Stimulated activated CD4-positive, alpha-beta T cell treated with anti-CD3 and anti-CD28 coated beads, TNF-alpha, amount 100 ng/mL, for 1 hour (primary cell): ENCODE data around the gene TAC4.

ENCODE experiments used
- DNase-seq, 3 donors: peaks; one replicate each; pipeline ENCODE4 v3.0.0-alpha.2; 2020; ENCODE audit warnings: low read depth in 3 of 3, low spot score in 1 of 3

Gene TAC4

GRCh38 chr17:49848019-49848473 is at the start of gene TAC4:
Gene TAC4 (minus strand): TSS chr17:49848069. CDS start chr17:49848017, 52 bp downstream.
- no peak for DNase-seq

GRCh38 chr17:49896860-49897259 is 49.0 kb upstream of the TAC4 start:
- DNase-seq = no peak

- DNase-seq = no peak
These were observed 48.4 kb upstream of the TAC4 start for GRCh38 chr17:49896222-49896621.

- no peak for DNase-seq
These were observed 47.9 kb upstream of the TAC4 start for GRCh38 chr17:49895812-49896211.

GRCh38 chr17:49894761-49895160 is 46.9 kb upstream of the TAC4 start:
- DNase-seq = no peak

GRCh38 chr17:49891694-49892389 is 44.0 kb upstream of the TAC4 start:
- no peak for DNase-seq

- DNase-seq = no peak
These were observed 43.4 kb upstream of the TAC4 start for GRCh38 chr17:49891271-49891670.

GRCh38 chr17:49890852-49891251 is 43.0 kb upstream of the TAC4 start:
- DNase-seq = no peak

- no peak for DNase-seq
These were observed 42.4 kb upstream of the TAC4 start for GRCh38 chr17:49890077-49890821.

- no peak for DNase-seq
These were observed 41.6 kb upstream of the TAC4 start for GRCh38 chr17:49889500-49889899.

GRCh38 chr17:49887744-49888360 is 40.0 kb upstream of the TAC4 start:
- no peak for DNase-seq

GRCh38 chr17:49887086-49887743 is 39.3 kb upstream of the TAC4 start:
- DNase-seq = no peak

- DNase-seq = no peak
These were observed 38.2 kb upstream of the TAC4 start for GRCh38 chr17:49886036-49886435.

GRCh38 chr17:49882434-49882833 is 34.6 kb upstream of the TAC4 start:
- no peak for DNase-seq

- no peak for DNase-seq
These were observed 33.2 kb upstream of the TAC4 start for GRCh38 chr17:49881054-49881402.

- DNase-seq = peak; percentile 19 to 69 (median 38)
These were observed 32.6 kb upstream of the TAC4 start for GRCh38 chr17:49880291-49881053.

- DNase-seq = no peak
These were observed 31.3 kb upstream of the TAC4 start for GRCh38 chr17:49878931-49879904.

- no peak for DNase-seq
These were observed 27.8 kb upstream of the TAC4 start for GRCh38 chr17:49875685-49876084.

- DNase-seq = no peak
These were observed 27.0 kb upstream of the TAC4 start for GRCh38 chr17:49874911-49875310.

GRCh38 chr17:49873926-49874325 is 26.1 kb upstream of the TAC4 start:
- no peak for DNase-seq
